MCF 10A (cell line): ENCODE data around the gene LCP1. TPM values are rescaled to one million over a fixed set of nuclear protein-coding genes. Genes with fewer than 3 reads are reported as not detected.

Experiments
- BruUV-seq: library from RNA; stranded (reverse); fragments of 400-500 nt; replicated peaks from 2 replicates; lab custom pipeline; 2021; lab: Mats Ljungman, UMichigan
- CTCF ChIA-PET: fragments of 300-600 bp; sonication (Branson Sonifier 250); formaldehyde crosslinking; extraction: SDS; loops from one replicate; lab custom pipeline; 2021; ENCODE audit warnings: antibody characterized with exemption, inconsistent platforms; lab: Yijun Ruan, JAX
- POLR2A ChIA-PET: fragments of 300-600, 350-650 bp; sonication (Branson Sonifier 250); formaldehyde crosslinking; extraction: SDS; loops from one replicate; lab custom pipeline; 2020; ENCODE audit warnings: antibody characterized with exemption, inconsistent platforms; lab: Yijun Ruan, JAX
- DNase-seq: peaks from one replicate; pipeline ENCODE4 v3.0.0-alpha.2; 2018; ENCODE audit not compliant: unreplicated experiment
- H3K27ac Mint-ChIP-seq: one replicate; pipeline ENCODE4 v1.8.0; 2022; ENCODE audit warnings: mild to moderate bottlenecking, low read depth, mixed read lengths; ENCODE audit not compliant: unreplicated experiment
- H3K27me3 Mint-ChIP-seq: one replicate; pipeline ENCODE4 v1.8.0; 2022; ENCODE audit warnings: mixed read lengths; ENCODE audit not compliant: insufficient read depth, unreplicated experiment
- H3K36me3 Mint-ChIP-seq: one replicate; pipeline ENCODE4 v1.8.0; 2022; ENCODE audit warnings: mild to moderate bottlenecking, moderate library complexity, mixed read lengths; ENCODE audit not compliant: insufficient read depth, unreplicated experiment
- H3K4me1 Mint-ChIP-seq: one replicate; pipeline ENCODE4 v1.8.0; 2022; ENCODE audit warnings: mixed read lengths; ENCODE audit not compliant: insufficient read depth, unreplicated experiment
- H3K4me3 Mint-ChIP-seq: one replicate; pipeline ENCODE4 v1.8.0; 2022; ENCODE audit warnings: mild to moderate bottlenecking, moderate library complexity, mixed read lengths; ENCODE audit not compliant: unreplicated experiment
- H3K9me3 Mint-ChIP-seq: one replicate; pipeline ENCODE4 v1.8.0; 2022; ENCODE audit warnings: mixed read lengths; ENCODE audit not compliant: unreplicated experiment
- CTCF ChIP-seq: fragments of 200-600 bp; IDR thresholded peaks from one replicate; pipeline ENCODE4 v1.8.0; 2022; ENCODE audit warnings: antibody characterized with exemption, mild to moderate bottlenecking; ENCODE audit not compliant: unreplicated experiment
- intact Hi-C: fragments of 100-400 bp; cut with micrococcal nuclease; formaldehyde crosslinking; loops from 2 replicates; pipeline ENCODE4 v1.14.1; 2022
- total RNA-seq: library from RNA; stranded (reverse); gene quantifications from 2 replicates; pipeline ENCODE4 v1.2.3, GENCODE V29; 2022

LCP1 gene
- total RNA-seq, 1 experiment from 2014 or later = 0.89 TPM

DNA sequence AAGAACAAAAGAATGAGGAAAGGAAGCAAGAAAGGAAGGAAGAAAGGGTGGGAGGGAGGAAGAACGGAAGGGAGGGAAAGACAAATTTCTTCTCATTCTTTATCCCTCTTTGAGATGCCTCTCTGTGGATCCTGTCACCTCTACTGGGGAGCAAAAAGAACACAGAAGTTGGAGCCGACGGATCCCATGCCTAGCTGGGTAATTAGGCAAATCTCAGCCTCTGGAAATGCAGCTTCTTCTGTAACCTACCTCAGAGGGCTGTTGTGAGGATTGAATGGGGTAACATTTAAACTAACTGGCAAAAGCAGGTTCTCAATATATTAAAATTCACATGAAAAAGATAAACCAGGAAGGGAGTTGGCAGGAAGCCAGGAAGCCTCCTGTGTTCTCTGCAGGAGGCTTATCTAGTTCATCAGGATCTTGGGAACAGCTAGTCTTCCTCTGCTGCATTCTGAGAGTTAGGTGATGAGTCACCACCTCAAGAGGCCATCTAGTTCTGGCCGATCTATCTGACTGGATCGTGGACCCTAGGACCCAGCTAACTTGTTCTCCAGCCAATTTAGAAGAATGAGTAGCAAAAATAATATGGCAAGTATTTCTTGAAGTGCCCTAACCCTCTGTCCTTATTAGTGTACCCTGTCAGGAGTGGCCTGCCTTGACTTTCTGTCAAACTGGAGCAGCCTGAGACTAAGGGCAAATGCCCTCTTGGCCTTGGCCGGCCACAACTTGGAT, 61.9 kb downstream of the LCP1 start:
- Mint-ChIP-seq H3K9me3 (no peaks in the 10 kb centered on the region), H3K4me1 (peaks cover 19% of the 10 kb centered on the region), H3K27me3 (no peaks in the 10 kb centered on the region), H3K4me3 (no peak overlapping the region), H3K27ac (no peak overlapping the region), H3K36me3 (no peaks in the 10 kb centered on the region)
- no TSS peak for BruUV-seq
- ChIA-PET CTCF (interaction anchor here (0.6 to 1.0 kb wide), 2 partner anchors 17 to 313 kb away, joined by 3 to 4 read pairs; no protein-coding TSS in a partner anchor), POLR2A (interaction anchor here (0.6 to 1.0 kb wide), 4 partner anchors 12 to 241 kb away, joined by 3 to 8 read pairs (median 4); partner anchors contain the start of gene ZC3H13)
- peak; percentile 77 for DNase-seq
- intact Hi-C loops = no loop called here
- no peak for TF ChIP-seq CTCF

DNA sequence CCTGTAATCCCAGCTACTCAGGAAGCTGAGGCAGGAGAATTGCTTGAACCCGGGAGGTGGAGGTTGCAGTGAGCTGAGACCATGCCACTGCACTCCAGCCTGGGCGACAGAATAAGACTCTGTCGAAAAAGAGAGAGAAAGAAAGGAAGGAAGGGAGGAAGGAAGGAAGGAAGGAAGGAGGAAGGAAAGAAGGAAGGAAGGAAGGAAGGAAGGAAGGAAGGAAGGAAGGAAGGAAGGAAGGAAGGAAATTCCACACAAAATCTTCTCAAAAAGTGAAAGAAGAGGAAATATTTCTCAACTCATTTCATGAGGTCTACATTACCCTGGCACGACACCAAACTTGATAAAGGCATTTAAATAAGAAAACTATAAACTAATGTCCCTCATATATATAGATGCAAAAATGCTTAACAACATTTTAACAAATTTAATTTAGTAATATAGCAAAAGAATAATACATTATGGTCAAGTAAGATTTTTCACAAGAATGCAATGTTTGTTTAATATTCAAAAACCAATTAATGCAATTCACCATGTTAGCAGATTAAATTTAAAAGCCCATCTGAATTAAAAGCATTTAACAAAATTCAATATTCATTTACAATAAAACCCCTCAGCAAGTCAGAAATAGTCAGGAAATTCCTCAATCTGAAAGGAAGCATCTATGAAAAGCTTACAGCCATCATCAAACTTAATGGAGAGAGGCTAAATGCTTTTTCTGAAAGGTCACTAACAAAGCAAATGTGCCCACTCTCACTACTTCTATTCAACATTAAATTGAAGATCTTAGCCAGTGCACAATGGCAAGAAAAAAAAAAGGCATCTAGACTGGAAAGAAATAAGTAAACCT, 65.1 kb downstream of the LCP1 start:
- no TSS peak for BruUV-seq
- DNase-seq = no peak
- Mint-ChIP-seq H3K4me1 (peaks cover 24% of the 10 kb centered on the region), H3K4me3 (no peak overlapping the region), H3K27ac (no peak overlapping the region), H3K36me3 (no peaks in the 10 kb centered on the region), H3K9me3 (no peaks in the 10 kb centered on the region), H3K27me3 (peaks cover under 1% of the 10 kb centered on the region)
- ChIA-PET POLR2A (no interaction called here), CTCF (no interaction called here)
- intact Hi-C loops = no loop called here
- TF ChIP-seq CTCF = no peak

GRCh38 chr13:46114613-46115012, 67.4 kb downstream of the LCP1 start:
- POLR2A ChIA-PET = interaction anchor here (1.1 to 1.2 kb wide), 2 partner anchors 8 to 12 kb away, joined by 4 read pairs; no protein-coding TSS in a partner anchor
- H3K4me3 Mint-ChIP-seq = no peak overlapping the region

More at GRCh38 chr13:46114613-46115012, 67.4 kb downstream of the LCP1 start:
- intact Hi-C loops = no loop called here
- TF ChIP-seq CTCF = no peak
- no peak overlapping the region for H3K27ac Mint-ChIP-seq
- H3K27me3 Mint-ChIP-seq = peaks cover 13% of the 10 kb centered on the region
- peaks cover 7% of the 10 kb centered on the region for H3K4me1 Mint-ChIP-seq
- CTCF ChIA-PET = no interaction called here
- no peak for DNase-seq
- no peaks in the 10 kb centered on the region for H3K36me3 Mint-ChIP-seq
- H3K9me3 Mint-ChIP-seq = no peaks in the 10 kb centered on the region
- BruUV-seq = no TSS peak
